Right lobe of liver (tissue), 4 donors: ENCODE results near the gene ACTR5.

ENCODE experiments used
- POLR2A ChIP-seq: fragments of 450-650 bp; IDR thresholded peaks from one replicate; pipeline ENCODE4 v1.6.1; 2017; ENCODE audit warnings: antibody characterized with exemption, mild to moderate bottlenecking
- TF ChIP-seq, protein P1 (sequence below), 4 donors: fragments of 200-600 bp in 3 of 4; fragments of 450-650 bp in 1 of 4; IDR thresholded peaks; one replicate each; pipeline versions ENCODE4 v1.5.1 to v1.8.0; 2016 to 2022; ENCODE audit warnings: antibody characterized with exemption in 4 of 4, mild to moderate bottlenecking in 2 of 4
- donor health status: DM: no; HTN: no; CAD: no.
- donor health status: DM: no; HTN: no; CAD: no.
- donor health status: DM: no; HTN: yes; CAD: no.

DNA sequence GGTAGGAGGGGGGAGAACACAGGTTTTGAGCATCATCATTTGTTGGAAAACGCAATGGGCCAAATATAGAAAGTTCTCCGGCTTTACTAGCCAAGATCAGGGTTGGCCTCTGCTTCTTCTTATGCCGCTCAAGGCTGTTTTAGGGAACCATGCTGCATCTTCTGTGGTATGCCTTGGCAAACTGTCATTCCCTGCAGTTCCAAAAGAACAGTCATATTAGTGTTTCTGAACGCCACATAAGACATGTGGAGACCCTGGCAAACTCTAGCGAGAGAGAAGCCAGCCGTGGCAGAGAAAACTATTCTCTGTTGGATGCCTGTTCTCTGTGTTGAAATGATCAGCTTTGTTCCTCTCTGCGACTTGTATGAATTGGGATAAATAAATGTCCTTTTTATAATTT is 10.8 kb downstream of the ACTR5 start:
- TF ChIP-seq, protein P1, sequence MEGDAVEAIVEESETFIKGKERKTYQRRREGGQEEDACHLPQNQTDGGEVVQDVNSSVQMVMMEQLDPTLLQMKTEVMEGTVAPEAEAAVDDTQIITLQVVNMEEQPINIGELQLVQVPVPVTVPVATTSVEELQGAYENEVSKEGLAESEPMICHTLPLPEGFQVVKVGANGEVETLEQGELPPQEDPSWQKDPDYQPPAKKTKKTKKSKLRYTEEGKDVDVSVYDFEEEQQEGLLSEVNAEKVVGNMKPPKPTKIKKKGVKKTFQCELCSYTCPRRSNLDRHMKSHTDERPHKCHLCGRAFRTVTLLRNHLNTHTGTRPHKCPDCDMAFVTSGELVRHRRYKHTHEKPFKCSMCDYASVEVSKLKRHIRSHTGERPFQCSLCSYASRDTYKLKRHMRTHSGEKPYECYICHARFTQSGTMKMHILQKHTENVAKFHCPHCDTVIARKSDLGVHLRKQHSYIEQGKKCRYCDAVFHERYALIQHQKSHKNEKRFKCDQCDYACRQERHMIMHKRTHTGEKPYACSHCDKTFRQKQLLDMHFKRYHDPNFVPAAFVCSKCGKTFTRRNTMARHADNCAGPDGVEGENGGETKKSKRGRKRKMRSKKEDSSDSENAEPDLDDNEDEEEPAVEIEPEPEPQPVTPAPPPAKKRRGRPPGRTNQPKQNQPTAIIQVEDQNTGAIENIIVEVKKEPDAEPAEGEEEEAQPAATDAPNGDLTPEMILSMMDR (IDR thresholded peaks at IDR 0.05) = no peak
- no peak for TF ChIP-seq POLR2A
